Measurements from ENCODE around the gene ANKHD1. TPM values are rescaled to one million over a fixed set of nuclear protein-coding genes. Genes with fewer than 3 reads are reported as not detected.

The ANKHD1 gene
- total and polyA plus RNA-seq, 9 of the 15 experiments (the other 6 are each of a cell fraction or from before 2014, with no cell fraction given) = 38.9 to 138 (median 78.7) TPM

GRCh38 chr5:140402258-140403074 lies 833 bp downstream of the ANKHD1 start (continued):
- TF ChIP-seq HDAC2 (IDR thresholded peaks at IDR 0.05) (0 out of 2 replicates have a peak, but pooled peaks have one; percentile 38), ELF1 (tag; IDR thresholded peaks at IDR 0.05) (no peak), U2AF1 (optimal IDR thresholded peaks at IDR 0.05; ENCODE audit: low read depth, low read length) (no peak), ZC3H8 (IDR thresholded peaks at IDR 0.05) (no peak), MITF (IDR thresholded peaks at IDR 0.05) (no peak), SMAD1 (IDR thresholded peaks at IDR 0.05; ENCODE audit: low read depth, low read length, partially characterized antibody) (no peak), CBFA2T2 (conservative IDR thresholded peaks at IDR 0.05) (peak; percentile 81), THRA (IDR thresholded peaks at IDR 0.05) (no peak), HCFC1 (IDR thresholded peaks at IDR 0.05; ENCODE audit: low read depth, low read length) (no peak), CC2D1A (IDR thresholded peaks at IDR 0.05) (no peak), BACH1 (tag; IDR thresholded peaks at IDR 0.05) (no peak), MBD1 (CRISPR knock-in tag; IDR thresholded peaks at IDR 0.05) (no peak), GTF2E2 (tag; IDR thresholded peaks at IDR 0.05) (no peak), MTA2 (IDR thresholded peaks at IDR 0.05; ENCODE audit: low read depth) (no peak), ETV6 (IDR thresholded peaks at IDR 0.05; ENCODE audit: borderline replicate concordance in 1 of 2, low read depth in 2 of 2, low read length in 1 of 2) (no peak), ETV6 (CRISPR knock-in tag; IDR thresholded peaks at IDR 0.05; ENCODE audit: borderline replicate concordance) (no peak), GTF2A2 (tag; IDR thresholded peaks at IDR 0.05) (no peak), ZNF589 (CRISPR knock-in tag; IDR thresholded peaks at IDR 0.05; ENCODE audit: low read depth) (no peak), ZNF12 (CRISPR knock-in tag; IDR thresholded peaks at IDR 0.05) (0 out of 2 replicates have a peak, but pooled peaks have one; percentile 9), HMGN3 (IDR thresholded peaks at IDR 0.05; ENCODE audit: borderline replicate concordance, extremely low read depth, insufficient read length, low read depth, low read length) (peak; percentile 3), ZNF507 (tag; conservative IDR thresholded peaks at IDR 0.05) (no peak), ZNF354B (CRISPR knock-in tag; IDR thresholded peaks at IDR 0.05) (no peak), ZBTB26 (CRISPR knock-in tag; IDR thresholded peaks at IDR 0.05) (no peak), FOXJ3 (CRISPR knock-in tag; IDR thresholded peaks at IDR 0.05) (no peak)
